ENCODE measurements around the gene LY86.

GRCh38 chr6:6565069-6565468, 23.5 kb upstream of the LY86 start:
- TF ChIP-seq EZH2phosphoT487 (conservative IDR thresholded peaks at IDR 0.05; ENCODE audit: low read length) (no peak), CTCF (IDR thresholded peaks at IDR 0.05; ENCODE audit: insufficient read depth, low read length, poor library complexity, severe bottlenecking) (no peak)

All from SU-DHL-6 (cell line).